Measurements from ENCODE around the gene ZNF385D. TPM values are rescaled to one million over a fixed set of nuclear protein-coding genes. Genes with fewer than 3 reads are reported as not detected.

Gene ZNF385D
- total and polyA plus RNA-seq, 2 of the 13 experiments (the other 11 are each of a cell fraction or from before 2014, with no cell fraction given), result not detected

DNA sequence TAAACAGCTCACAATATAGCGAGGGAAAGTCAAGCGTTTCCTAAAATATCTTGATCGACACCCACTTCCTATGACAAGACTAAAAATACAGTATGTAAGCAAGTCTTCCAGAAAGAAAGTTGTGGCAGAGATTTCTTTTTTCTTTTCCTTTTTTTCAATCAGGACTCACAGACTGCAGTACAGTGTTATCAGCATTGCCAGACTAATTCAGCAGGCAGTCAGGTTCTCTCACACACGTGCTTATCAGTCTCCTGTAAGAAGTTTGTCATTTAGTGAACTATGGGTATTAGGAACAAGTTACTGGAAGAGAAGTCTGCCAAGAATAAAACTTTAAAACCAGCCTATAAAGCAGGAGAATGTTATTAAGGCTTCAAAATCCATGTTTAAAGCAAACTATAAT, 32.8 kb upstream of the ZNF385D start:
- no peak overlapping the region for H3K4me3 ChIP-seq (replicated peaks in 1 of 3; ENCODE audit: insufficient read depth in 1 of 3, low read depth in 2 of 3, low read length in 3 of 3)
- ATAC-seq (no peak), DNase-seq (ENCODE audit: low spot score) (no peak), FAIRE-seq (no peak)
- H3K36me3 ChIP-seq (replicated peaks in 1 of 2; ENCODE audit: control insufficient read depth in 1 of 2, insufficient read depth in 2 of 2, low read length in 2 of 2), result no peaks in the 10 kb centered on the region
- no peaks in the 10 kb centered on the region; the same call in 1 of the 2 replicates for H3K9me3 ChIP-seq (ENCODE audit: low read length)
- H4K20me1 ChIP-seq (ENCODE audit: insufficient read depth, low read length), result no peaks in the 10 kb centered on the region
- CTCF ChIA-PET (ENCODE audit: low intra/inter-chr PET ratio, low total read pairs), result no interaction called here
- no peak overlapping the region for H3K27ac ChIP-seq (ENCODE audit: extremely low read length, insufficient read depth, low read length)
- intact Hi-C loops (cut with micrococcal nuclease; ENCODE audit: unreplicated experiment) (no loop called here), in situ Hi-C loops (cut with HindIII; ENCODE audit: extremely low pct_ligation_motif_present, low pct_unique_long_range_greater_than_20kb) (no loop called here)
- no peak overlapping the region for H3K9ac ChIP-seq (ENCODE audit: insufficient read depth, low read depth, low read length)
- no TSS peak for BruUV-seq (replicated peaks)
- no peak overlapping the region for H2AFZ ChIP-seq (ENCODE audit: low read length)
- H3K4me2 ChIP-seq (ENCODE audit: low read depth, low read length), result no peak overlapping the region
- no peaks in the 10 kb centered on the region for H3K4me1 ChIP-seq (ENCODE audit: insufficient read depth, low read length)
- no peaks in the 10 kb centered on the region for H3K27me3 ChIP-seq (ENCODE audit: control insufficient read depth in 1 of 2, insufficient read depth in 2 of 2, low read length in 2 of 2)
- POLR2A ChIA-PET, result no interaction called here
- H3K79me2 ChIP-seq (ENCODE audit: insufficient read depth, low read length), result no peaks in the 10 kb centered on the region
- WGBS (ENCODE audit: low lambda C conversion rate), result 12% methylated on average over 4 of the region's 4 CpGs
- TF ChIP-seq ZFP37 (CRISPR knock-in tag; IDR thresholded peaks at IDR 0.05; ENCODE audit: borderline replicate concordance) (no peak), SNAPC4 (CRISPR knock-in tag; IDR thresholded peaks at IDR 0.05) (no peak), ZNF354B (CRISPR knock-in tag; IDR thresholded peaks at IDR 0.05) (no peak), CBFB (CRISPR knock-in tag; IDR thresholded peaks at IDR 0.05) (no peak), CREM (IDR thresholded peaks at IDR 0.05) (no peak), CREM (CRISPR knock-in tag; IDR thresholded peaks at IDR 0.05) (no peak), TBL1XR1 (IDR thresholded peaks at IDR 0.05; ENCODE audit: borderline replicate concordance, low read length, partially characterized antibody) (no peak), ZHX1 (CRISPR knock-in tag; IDR thresholded peaks at IDR 0.05; ENCODE audit: low read depth) (no peak), KAT7 (CRISPR knock-in tag; IDR thresholded peaks at IDR 0.05; ENCODE audit: borderline replicate concordance) (no peak), SPEN (CRISPR knock-in tag; IDR thresholded peaks at IDR 0.05; ENCODE audit: low read depth) (no peak), RARG (CRISPR knock-in tag; IDR thresholded peaks at IDR 0.05; ENCODE audit: low read depth) (no peak), ZNF883 (CRISPR knock-in tag; IDR thresholded peaks at IDR 0.05; ENCODE audit: not compliant biosample characterization) (no peak), ZNF768 (CRISPR knock-in tag; IDR thresholded peaks at IDR 0.05) (no peak), ZNF383 (CRISPR knock-in tag; IDR thresholded peaks at IDR 0.05; ENCODE audit: borderline replicate concordance) (no peak), PAF1 (CRISPR knock-in tag; IDR thresholded peaks at IDR 0.05) (no peak)

Data from HepG2 (cell line).